HK-2 (cell line): ENCODE data around the gene DNAH2.
A peak's percentile ranks its signal among the peaks of the same experiment; 100 is the strongest.

Experiments used
- DNase-seq: peaks from one replicate; pipeline ENCODE4 v3.0.0-alpha.2; 2018; ENCODE audit not compliant: unreplicated experiment

Gene DNAH2

DNA sequence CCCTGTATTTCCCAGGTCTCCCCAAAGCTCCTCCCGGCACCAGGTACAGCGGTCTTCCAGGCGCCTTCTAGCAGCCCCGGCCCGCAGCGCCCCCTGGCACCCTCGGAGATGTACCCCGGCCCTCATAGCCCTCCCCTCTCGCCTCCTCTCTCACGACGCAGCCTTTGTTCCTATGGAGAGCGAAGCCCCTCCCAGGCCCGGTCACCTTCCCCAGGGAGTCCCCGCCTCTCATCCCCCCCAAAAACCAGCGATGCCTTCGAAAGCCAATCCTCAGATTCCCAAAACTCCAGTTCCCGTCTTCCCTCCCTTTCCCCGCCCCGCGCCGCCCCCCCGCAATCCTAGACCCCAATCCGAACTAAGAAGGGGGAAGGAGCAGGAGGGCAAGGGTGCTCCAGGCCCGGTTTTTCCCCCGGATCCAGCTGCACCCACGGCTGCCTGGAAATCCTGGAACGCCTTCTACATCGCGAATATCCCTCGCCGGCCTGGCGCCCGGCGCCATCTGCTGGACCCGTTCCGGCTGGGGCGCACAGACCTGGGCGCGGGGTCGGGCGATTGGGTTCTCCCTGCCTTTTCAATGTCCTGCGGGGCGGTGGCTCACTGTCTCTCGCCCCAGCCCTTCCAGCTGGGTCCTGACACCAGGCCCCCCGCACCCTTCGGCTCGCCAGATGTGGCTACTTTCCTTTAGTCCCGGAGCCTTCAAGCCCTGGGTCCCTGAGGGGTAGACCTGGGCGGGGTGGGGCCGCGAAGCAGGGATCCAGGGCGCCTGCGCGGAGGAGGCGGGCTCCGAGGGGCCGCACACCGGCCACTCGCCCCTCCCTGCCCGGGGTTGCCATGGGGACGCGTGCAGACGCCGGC, at the start of gene DNAH2:
TSS of gene DNAH2 (plus strand) at position 844 of the 855 bp plus-strand sequence. CDS start 1,991 bp downstream, outside the sequence.
- peak; percentile 82 for DNase-seq

DNA sequence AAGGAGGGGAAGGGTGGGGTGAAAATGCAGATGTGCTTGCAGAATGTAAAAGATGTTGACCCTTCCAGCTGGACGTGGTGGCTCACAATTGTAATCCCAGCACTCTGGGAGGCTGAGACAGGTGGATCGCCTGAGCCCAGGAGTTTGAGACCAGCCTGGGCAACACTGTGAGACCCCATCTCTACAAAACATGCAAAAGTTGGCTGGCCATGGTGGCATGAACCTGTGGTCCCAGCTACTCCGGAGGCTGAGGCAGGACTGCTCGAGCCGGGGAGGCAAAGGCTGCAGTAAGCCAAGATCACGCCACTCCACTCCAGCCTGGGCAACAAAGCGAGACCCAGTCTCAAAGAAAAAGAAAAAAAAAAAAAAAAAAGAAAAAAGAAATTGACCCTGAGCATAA, 49.1 kb upstream of the DNAH2 start:
- no peak for DNase-seq

GRCh38 chr17:7673239-7673638, 44.3 kb upstream of the DNAH2 start:
- no peak for DNase-seq

GRCh38 chr17:7674934-7675333, 42.6 kb upstream of the DNAH2 start:
- no peak for DNase-seq

DNA sequence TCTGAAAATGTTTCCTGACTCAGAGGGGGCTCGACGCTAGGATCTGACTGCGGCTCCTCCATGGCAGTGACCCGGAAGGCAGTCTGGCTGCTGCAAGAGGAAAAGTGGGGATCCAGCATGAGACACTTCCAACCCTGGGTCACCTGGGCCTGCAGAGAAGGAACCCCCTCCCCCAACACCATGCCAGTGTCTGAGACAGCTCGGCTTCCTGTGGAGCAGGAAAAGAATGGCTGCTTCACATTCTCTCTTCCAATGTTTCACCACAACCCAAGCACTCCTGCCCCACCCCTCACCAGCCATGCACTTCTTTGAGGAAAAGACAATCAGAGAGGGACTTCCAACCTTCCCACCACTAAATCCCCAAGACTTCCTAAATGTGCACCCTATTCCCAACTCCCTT, 41.0 kb upstream of the DNAH2 start:
- DNase-seq: no peak

- no peak for DNase-seq
Measured at GRCh38 chr17:7677388-7678067, 40.0 kb upstream of the DNAH2 start.

DNA sequence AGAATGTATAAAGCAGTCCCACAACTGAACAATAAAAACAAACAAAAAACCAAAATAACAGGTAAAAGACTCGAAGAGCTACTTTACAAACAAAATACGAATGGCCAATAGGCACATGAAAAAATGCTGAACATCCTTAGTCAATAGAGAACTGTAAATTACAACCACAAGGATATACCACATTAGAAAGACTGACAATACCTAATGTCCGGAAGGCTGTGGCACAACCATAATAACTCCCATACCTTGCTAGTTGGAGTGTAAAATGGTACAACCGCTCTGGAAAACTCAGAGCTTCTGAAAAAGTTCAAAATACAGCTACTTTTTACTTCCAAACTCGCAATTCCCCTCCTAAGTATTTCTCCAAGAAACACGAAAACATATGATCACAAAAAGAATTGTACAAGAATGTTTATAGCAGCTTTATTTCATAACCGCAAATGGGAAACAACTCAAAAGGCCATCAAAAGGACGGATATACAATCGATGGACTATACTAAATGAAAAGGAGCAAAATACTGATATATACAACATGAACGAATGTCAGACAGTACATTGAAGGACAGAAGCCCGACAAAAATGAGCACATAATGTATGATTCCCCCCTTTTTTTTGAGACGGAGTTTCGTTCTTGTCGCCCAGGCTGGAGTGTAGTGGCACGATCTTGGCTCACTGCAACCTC, 32.6 kb upstream of the DNAH2 start:
- DNase-seq: no peak

- DNase-seq: peak; percentile 86
Measured at GRCh38 chr17:7685533-7686221, 31.9 kb upstream of the DNAH2 start.

DNA sequence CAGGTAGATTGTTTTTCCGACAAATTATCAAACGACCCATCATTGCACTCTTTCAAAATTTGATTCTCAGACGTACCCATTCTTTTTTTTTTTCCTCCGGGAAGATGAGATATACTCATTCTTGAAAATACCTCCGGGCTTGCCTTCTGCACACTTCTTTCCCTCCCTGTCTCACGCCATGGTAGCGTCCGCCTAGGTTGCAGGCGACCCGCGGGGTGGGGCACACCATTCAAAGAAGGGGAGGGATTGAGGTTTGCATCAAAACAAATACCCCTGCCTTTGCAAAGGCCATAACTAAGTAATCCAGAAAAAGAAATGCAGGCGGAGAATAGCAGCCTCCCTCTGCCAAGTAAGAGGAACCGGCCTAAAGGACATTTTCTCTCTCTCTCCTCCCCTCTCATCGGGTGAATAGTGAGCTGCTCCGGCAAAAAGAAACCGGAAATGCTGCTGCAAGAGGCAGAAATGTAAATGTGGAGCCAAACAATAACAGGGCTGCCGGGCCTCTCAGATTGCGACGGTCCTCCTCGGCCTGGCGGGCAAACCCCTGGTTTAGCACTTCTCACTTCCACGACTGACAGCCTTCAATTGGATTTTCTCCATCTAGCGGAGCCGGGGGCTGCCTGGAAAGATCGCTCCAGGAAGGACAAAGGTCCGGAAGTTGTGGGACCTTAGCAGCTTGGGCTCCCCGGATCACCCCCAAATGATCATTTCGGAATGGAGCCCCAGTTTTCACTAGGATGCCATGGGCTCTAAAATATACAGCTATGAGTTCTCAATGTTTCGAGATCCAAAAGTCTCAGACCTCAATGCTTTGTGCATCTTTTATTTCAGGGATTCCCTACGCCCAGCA, 31.1 kb upstream of the DNAH2 start:
- DNase-seq: peak; percentile 75

- peak; percentile 87 for DNase-seq
Measured at GRCh38 chr17:7687072-7687907, 30.3 kb upstream of the DNAH2 start, which contains the start of gene TP53. Gene TP53 (minus strand): TSS chr17:7687490. CDS start chr17:7676594, 10,896 bp downstream.

DNA sequence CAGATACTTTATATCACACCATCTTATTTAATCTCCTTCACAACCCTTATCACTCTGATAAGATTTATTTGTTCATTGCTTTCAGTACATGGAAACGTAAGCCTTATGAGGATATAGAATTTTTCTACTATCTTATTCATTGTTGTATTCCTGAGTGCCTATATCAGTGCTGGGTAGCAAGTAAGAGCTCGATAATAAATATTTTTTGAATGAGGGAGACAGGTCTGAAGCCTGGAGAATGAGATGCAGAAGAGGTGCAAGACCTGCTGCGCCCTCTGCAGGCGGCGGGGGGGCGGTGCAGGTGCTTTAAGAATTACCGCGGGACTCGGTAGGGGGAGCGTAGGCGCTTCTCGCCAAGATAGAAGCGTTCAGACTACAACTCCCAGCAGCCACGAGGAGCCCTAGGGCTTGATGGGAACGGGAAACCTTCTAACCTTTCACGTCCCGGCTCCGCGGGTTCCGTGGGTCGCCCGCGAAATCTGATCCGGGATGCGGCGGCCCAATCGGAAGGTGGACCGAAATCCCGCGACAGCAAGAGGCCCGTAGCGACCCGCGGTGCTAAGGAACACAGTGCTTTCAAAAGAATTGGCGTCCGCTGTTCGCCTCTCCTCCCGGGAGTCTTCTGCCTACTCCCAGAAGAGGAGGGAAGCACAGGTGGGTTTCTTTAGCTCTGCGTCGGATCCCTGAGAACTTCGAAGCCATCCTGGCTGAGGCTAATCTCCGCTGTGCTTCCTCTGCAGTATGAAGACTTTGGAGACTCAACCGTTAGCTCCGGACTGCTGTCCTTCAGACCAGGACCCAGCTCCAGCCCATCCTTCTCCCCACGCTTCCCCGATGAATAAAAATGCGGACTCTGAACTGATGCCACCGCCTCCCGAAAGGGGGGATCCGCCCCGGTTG, 29.4 kb upstream of the DNAH2 start, which contains the start of gene WRAP53:
TSS of gene WRAP53 (plus strand) at position 570 of the 900 bp plus-strand sequence. CDS start at position 742, 172 bp downstream.
- DNase-seq: peak; percentile 98

GRCh38 chr17:7688808-7689316, 28.7 kb upstream of the DNAH2 start:
- DNase-seq: no peak

DNA sequence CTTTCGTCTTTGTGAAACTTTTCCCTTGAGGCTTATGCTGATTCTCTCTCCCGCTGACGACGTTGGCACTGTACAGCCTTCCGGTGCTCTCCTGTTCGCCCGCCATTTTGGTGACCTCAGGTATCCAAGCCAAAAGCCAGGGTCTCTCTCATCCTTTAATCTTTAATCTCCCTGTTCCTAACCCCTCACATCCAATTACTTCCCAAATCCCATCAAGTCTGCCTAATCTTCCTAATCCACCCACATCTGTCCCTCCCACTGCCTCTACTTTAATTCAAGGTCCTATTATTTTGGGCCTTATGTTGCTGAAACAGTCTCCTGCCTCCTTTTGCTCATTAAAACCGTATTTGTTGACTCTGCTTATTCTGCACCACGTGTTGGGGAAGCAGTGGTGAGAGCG, 22.0 kb upstream of the DNAH2 start:
- DNase-seq: no peak

- DNase-seq: no peak
Measured at GRCh38 chr17:7697828-7698588, 19.5 kb upstream of the DNAH2 start.

DNA sequence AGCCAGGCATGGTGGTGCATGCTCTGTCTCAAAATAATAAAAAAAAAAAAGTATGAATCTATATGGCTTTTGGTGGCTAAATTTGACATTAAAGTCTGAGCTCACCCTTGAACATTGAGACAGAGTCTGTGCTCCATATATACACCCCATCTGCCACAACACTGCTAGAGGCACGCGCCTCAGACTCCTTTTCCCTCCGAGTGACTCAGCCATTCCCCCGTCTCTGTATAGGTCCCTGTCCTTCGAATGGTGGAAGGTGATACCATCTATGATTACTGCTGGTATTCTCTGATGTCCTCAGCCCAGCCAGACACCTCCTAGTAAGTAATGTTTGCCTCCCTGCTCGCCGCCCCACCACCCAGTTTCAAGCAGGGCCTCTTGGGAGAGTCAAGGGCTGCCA, 17.0 kb upstream of the DNAH2 start:
- DNase-seq: no peak

DNA sequence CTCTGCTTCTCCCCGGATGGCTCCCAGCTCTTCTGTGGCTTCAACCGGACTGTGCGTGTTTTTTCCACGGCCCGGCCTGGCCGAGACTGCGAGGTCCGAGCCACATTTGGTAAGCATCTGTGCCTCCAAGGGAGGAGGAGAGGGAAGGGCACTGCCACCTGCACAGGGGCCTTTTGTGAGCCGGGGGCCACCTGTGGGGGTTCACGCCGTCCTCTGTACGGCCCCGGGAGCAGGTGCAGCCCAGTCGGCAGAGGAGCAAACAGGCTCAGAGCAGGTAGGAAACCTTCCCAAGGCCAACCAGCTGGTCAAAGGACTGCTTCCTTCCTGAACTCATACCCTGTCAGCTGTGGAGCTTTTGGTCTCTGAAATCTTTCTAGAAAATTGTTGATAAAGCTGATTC, 15.9 kb upstream of the DNAH2 start:
- no peak for DNase-seq

DNA sequence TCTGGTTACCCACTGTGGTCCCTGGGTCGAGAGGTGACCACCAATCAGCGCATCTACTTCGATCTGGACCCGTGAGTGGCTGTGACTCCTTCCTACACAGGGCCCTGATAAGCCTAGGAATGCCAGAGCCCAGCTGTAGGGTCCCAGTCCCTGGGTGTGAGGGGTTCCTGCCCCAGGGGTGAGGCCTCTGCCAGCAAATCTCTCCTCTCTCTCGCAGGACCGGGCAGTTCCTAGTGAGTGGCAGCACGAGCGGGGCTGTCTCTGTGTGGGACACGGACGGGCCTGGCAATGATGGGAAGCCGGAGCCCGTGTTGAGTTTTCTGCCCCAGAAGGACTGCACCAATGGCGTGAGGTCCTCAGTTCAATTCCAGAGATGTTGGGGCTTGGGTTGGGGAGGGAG, 14.8 kb upstream of the DNAH2 start:
- no peak for DNase-seq
